GM18526 (cell line): ENCODE results near the gene MYOF.

Experiments used
- POLR2A ChIP-seq: IDR thresholded peaks from 3 replicates; pipeline ENCODE4 v1.6.1; 2011; ENCODE audit not compliant: insufficient read length; ENCODE audit errors: extremely low read depth

MYOF gene

DNA sequence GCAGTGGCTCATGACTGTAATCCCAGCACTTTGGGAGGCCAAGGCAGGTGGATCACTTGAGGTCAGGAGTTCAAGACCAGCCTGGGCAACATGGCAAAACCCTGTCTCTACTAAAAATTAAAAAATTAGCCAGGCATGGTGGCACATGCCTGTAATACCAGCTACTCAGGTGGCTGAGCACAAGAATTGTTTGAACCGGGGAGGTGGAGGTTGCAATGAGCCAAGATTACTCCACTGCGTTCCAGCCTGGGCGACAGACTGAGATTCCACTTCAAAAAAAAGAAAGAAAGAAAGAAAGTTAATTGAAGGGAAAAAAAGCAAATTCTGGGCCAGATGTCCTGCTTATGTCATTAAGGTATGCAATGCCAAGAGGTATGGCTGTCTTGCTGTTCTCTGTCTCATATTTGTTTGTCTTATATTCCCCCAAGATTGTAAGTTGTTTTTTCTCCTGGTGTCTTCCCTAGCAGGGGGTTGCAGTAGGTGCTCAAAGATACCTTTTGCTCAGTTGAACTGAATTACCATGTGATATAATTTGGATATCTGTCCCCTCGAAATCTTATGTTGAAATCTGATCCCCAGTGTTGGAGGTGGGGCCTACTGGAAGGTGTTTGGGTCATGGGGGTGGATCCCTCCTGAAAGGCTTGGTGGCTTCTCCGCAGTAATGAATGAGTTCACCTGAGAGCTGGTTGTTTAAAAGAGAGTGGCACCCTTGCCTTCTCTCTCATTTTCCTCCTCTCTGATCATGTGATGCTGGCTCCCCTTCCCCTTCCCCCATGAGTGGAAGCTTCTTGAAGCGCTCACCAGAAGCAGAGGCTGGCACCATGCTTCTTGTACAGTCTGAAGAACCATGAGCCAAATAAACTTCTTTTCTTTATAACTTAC lies 60.9 kb downstream of the MYOF start:
- no peak for TF ChIP-seq POLR2A

GRCh38 chr10:93420091-93420490 lies 62.0 kb downstream of the MYOF start:
- no peak for TF ChIP-seq POLR2A

GRCh38 chr10:93417921-93418320 lies 64.2 kb downstream of the MYOF start:
- TF ChIP-seq POLR2A: no peak

DNA sequence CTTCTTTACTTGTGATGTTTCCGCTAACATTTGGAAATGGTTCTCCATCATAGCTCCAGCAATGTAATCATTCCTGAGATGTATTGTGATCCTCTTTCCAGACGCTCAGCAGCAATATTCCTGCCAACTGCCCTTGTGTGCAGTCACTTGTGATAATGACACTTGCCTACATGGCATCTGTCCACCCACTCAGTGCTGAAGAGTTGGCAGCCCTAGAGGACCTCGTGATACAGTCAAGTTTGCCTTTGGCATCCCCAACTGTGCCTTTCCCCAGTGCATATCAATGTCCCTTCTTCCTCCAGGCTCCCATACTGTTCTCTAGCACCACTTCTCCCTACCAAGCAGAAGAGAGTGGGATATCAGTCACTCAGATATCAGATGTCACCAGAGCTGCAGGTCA lies 64.9 kb downstream of the MYOF start:
- no peak for TF ChIP-seq POLR2A

DNA sequence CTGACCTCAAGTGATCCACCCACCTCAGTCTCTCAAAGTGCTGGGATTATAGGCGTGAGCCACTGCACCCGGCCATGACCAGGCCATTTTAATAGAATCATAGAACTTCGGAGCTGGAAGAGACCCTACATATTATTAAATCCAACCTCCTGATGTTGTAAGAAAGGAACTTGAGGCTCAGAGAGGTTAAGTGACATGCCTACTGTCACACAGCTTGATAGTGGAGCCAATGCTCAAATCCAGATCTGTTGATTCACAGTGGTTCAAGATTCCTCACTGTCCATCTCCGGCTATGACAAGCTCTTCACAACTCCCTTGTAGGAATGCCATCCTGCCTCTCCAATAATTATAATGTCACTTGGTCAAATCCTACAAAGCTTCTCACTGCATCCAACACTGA lies 65.3 kb downstream of the MYOF start:
- no peak for TF ChIP-seq POLR2A

- TF ChIP-seq POLR2A: no peak
These were observed 66.4 kb downstream of the MYOF start for GRCh38 chr10:93415693-93416092.

DNA sequence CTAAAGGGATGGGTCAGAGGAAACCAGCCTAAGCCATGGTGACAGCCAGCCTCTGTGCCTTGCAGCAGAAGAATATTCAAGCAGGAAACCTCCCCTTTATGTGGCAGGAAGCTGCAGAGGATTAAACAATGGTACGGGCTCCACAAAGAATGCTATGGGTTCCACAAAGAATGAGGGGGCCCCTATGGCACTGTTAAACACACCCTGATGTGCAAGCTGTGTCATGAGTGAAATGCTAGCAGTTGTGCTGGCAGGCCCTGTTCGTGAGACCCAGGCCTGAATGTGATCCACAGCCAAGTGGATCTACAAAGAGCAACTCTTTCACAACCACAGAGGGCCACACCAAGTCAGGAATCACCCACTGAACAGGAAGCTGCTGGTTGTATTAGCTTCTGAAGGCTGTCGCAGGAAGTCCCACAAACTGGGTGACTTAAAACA lies 68.9 kb downstream of the MYOF start:
- no peak for TF ChIP-seq POLR2A

DNA sequence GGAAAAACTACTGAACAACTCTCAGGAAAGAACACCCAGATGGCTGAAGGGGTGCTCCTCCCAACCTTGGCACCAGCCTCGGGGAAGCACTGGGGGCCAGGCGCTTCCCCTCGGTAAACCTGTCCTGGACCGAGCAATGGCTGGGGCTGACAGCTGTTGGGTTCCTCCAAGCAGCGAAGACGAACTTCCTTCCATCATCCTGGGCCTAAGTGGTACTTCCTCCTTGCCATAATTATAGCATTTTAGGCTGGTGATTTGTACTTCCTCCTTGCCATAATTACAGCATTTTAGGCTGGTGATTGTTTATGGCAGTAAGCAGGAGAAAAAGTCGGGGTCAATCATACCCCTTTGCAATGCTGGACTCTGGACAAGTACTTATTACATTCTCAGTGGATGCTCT lies 69.3 kb downstream of the MYOF start:
- no peak for TF ChIP-seq POLR2A

- no peak for TF ChIP-seq POLR2A
These were observed 71.3 kb downstream of the MYOF start for GRCh38 chr10:93410697-93411348.

DNA sequence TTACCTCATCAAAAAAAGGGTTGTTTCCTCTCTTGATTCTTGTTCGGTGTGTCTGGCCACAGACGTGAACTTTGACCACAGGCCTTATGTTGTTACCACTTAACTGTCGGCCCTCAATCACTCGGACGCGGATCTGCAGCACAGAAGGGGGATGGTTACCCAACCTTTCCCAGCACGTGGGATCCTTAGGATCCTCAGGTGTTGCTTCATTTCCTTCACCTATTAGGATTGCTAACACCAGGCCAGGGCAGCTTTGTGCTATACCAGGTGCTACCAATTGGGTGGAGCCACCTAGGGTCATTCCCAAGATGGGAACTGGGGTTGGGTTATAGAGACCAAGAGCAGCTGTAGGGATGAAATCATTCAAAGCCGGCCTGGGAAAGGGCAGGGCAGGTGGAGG lies 73.4 kb downstream of the MYOF start:
- TF ChIP-seq POLR2A: no peak

- no peak for TF ChIP-seq POLR2A
These were observed 75.6 kb downstream of the MYOF start for GRCh38 chr10:93406364-93407145.

DNA sequence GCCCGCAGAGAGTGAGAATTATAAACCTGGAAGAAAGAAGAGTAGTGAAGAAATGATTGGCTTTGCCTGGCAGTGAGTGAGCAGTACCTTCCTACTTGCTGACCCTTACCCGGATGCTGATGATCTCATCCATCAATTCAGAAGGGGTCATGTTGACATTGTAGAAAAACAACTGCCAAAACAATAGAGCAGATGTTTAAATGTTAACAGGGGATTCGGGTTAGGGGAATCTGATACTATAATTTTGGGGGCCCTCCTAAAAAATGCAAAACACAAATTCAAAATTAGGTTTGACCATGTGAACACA lies 78.1 kb downstream of the MYOF start:
- no peak for TF ChIP-seq POLR2A

- no peak for TF ChIP-seq POLR2A
These were observed 78.7 kb downstream of the MYOF start for GRCh38 chr10:93403152-93404047.

DNA sequence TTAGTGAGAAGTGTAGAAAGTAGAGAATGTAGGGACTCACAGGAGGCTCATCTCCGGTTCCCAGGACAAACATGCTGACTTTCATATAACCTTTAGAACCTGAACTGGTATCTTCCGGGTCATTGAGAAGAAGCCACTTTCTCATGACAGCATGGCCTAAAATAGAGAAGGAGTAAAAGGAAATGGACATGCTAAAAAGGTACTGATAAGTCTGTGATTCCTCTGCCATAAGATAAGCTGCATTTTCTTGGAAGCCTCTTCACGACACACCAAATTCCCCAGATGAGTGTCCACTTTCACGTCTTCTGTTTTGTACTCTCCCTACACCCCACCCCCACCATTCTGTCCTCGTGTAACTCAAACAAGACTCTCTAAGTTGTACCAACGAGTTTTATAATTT lies 79.9 kb downstream of the MYOF start:
- no peak for TF ChIP-seq POLR2A

DNA sequence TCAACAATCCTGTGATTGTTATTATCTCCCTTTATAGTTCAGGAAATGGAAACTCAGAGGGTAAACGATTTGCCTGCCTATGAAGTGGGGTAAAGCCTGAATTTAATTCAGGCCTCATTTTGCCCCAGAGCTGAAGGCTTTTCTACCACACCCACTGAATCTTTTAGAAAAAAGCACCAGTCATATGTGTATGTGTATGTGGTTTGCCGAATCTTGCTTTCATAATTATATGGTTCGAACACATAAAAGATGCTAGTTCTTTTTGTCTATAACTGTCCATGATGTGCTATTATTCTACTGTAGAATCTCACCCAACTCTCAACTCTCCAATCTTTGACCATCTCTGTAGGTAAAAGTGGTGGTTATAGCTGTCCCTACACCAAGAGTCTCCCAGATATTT lies 83.6 kb downstream of the MYOF start:
- no peak for TF ChIP-seq POLR2A
